ENCODE data around the gene GPC5.

GRCh38 chr13:92566767-92567166 lies 1168.3 kb downstream of the GPC5 start:
- TF ChIP-seq CTCF (IDR thresholded peaks at IDR 0.05) (no peak), POLR2A (IDR thresholded peaks at IDR 0.05) (no peak)

All from testis (tissue), 2 donors.